ENCODE results near the gene TMEM106A.

DNA sequence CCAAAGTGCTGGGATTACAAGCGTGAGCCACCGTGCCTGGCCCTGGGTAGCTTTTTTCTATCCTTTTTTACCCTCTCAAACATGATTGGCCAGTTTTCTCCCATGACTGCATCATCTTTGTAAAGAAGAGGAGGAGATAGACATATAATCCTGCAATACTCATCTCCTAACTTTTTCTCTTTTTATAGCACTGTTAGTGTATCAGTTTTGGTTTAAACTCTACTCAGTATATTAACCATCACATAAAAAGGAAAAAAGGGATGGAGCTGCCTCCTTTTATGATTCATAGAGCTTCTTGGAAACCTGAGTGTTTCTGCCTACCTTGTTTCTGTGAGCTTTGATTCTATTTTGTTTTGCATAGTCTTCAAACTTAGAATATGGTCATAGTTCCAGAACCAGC is 12.0 kb upstream of the TMEM106A start:
- TF ChIP-seq EZH2phosphoT487 (IDR thresholded peaks at IDR 0.05; ENCODE audit: borderline replicate concordance, low read depth, low read length) = no peak
- TF ChIP-seq, protein P1, sequence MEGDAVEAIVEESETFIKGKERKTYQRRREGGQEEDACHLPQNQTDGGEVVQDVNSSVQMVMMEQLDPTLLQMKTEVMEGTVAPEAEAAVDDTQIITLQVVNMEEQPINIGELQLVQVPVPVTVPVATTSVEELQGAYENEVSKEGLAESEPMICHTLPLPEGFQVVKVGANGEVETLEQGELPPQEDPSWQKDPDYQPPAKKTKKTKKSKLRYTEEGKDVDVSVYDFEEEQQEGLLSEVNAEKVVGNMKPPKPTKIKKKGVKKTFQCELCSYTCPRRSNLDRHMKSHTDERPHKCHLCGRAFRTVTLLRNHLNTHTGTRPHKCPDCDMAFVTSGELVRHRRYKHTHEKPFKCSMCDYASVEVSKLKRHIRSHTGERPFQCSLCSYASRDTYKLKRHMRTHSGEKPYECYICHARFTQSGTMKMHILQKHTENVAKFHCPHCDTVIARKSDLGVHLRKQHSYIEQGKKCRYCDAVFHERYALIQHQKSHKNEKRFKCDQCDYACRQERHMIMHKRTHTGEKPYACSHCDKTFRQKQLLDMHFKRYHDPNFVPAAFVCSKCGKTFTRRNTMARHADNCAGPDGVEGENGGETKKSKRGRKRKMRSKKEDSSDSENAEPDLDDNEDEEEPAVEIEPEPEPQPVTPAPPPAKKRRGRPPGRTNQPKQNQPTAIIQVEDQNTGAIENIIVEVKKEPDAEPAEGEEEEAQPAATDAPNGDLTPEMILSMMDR (conservative IDR thresholded peaks at IDR 0.05; ENCODE audit: low read length) = no peak
